Stimulated activated naive CD8-positive, alpha-beta T cell treated with anti-CD3 and anti-CD28 coated beads, Interleukin-15, Interleukin-2, amounts not matched to agents 100 ng/mL and 50 ng/mL, for 24 hours (primary cell): ENCODE data around the gene ETDB.
"Not testable (repeated sequence)": the region's sequence is repeated elsewhere in the genome, so short reads cannot be mapped to it uniquely, and the experiment has no call there.

Source experiments
- H3K27ac Mint-ChIP-seq: one replicate; pipeline ENCODE4 v1.8.0; 2021; ENCODE audit warnings: mild to moderate bottlenecking, mixed read lengths
- H3K27me3 Mint-ChIP-seq: one replicate; pipeline ENCODE4 v1.8.0; 2021; ENCODE audit warnings: mixed read lengths
- H3K36me3 Mint-ChIP-seq: one replicate; pipeline ENCODE4 v1.8.0; 2021; ENCODE audit warnings: low read depth, mixed read lengths
- H3K4me1 Mint-ChIP-seq: one replicate; pipeline ENCODE4 v1.8.0; 2021; ENCODE audit warnings: low read depth, mixed read lengths
- H3K4me3 Mint-ChIP-seq: one replicate; pipeline ENCODE4 v1.8.0; 2021; ENCODE audit warnings: mild to moderate bottlenecking, mixed read lengths
- H3K9me3 Mint-ChIP-seq: one replicate; pipeline ENCODE4 v1.8.0; 2021; ENCODE audit warnings: mixed read lengths

Gene ETDB

GRCh38 chrX:135120056-135120576, at the start of gene ETDB:
Gene ETDB (minus strand): TSS chrX:135120526. CDS start chrX:135119261, 1,265 bp downstream.
- H3K9me3 Mint-ChIP-seq, H3K27ac Mint-ChIP-seq, H3K4me3 Mint-ChIP-seq, H3K36me3 Mint-ChIP-seq, H3K27me3 Mint-ChIP-seq, H3K4me1 Mint-ChIP-seq: not testable (repeated sequence)

- H3K4me1 Mint-ChIP-seq, H3K36me3 Mint-ChIP-seq, H3K4me3 Mint-ChIP-seq, H3K27ac Mint-ChIP-seq, H3K27me3 Mint-ChIP-seq, H3K9me3 Mint-ChIP-seq: not testable (repeated sequence)
Observed at GRCh38 chrX:135169534-135169933, 49.2 kb upstream of the ETDB start.

- Mint-ChIP-seq H3K4me3 (no peak overlapping the region), H3K9me3 (no peaks in the 10 kb centered on the region), H3K36me3 (no peaks in the 10 kb centered on the region), H3K4me1 (peaks cover 4% of the 10 kb centered on the region), H3K27ac (no peak overlapping the region), H3K27me3 (peaks cover 3% of the 10 kb centered on the region)
Observed at GRCh38 chrX:135168486-135168885, 48.2 kb upstream of the ETDB start.

GRCh38 chrX:135154688-135155087, 34.4 kb upstream of the ETDB start:
- not testable (repeated sequence) for H3K36me3 Mint-ChIP-seq, H3K27ac Mint-ChIP-seq, H3K9me3 Mint-ChIP-seq, H3K27me3 Mint-ChIP-seq, H3K4me3 Mint-ChIP-seq, H3K4me1 Mint-ChIP-seq

- not testable (repeated sequence) for H3K36me3 Mint-ChIP-seq
Observed at GRCh38 chrX:135126145-135126544, 5.8 kb upstream of the ETDB start.

GRCh38 chrX:135116064-135116463, 4.3 kb downstream of the ETDB start:
- H3K27ac Mint-ChIP-seq, H3K4me3 Mint-ChIP-seq, H3K27me3 Mint-ChIP-seq, H3K9me3 Mint-ChIP-seq, H3K36me3 Mint-ChIP-seq, H3K4me1 Mint-ChIP-seq: not testable (repeated sequence)

More at GRCh38 chrX:135126145-135126544, 5.8 kb upstream of the ETDB start:
- H3K4me3 Mint-ChIP-seq, H3K4me1 Mint-ChIP-seq, H3K27ac Mint-ChIP-seq, H3K9me3 Mint-ChIP-seq, H3K27me3 Mint-ChIP-seq: not testable (repeated sequence)

GRCh38 chrX:135114392-135114791, 5.9 kb downstream of the ETDB start:
- Mint-ChIP-seq H3K27ac (no peak overlapping the region), H3K4me3 (no peak overlapping the region), H3K9me3 (no peaks in the 10 kb centered on the region), H3K27me3 (peaks cover 13% of the 10 kb centered on the region), H3K4me1 (no peaks in the 10 kb centered on the region), H3K36me3 (no peaks in the 10 kb centered on the region)

- H3K27me3 Mint-ChIP-seq, result peaks cover 22% of the 10 kb centered on the region
- no peaks in the 10 kb centered on the region for H3K9me3 Mint-ChIP-seq
- no peak overlapping the region for H3K27ac Mint-ChIP-seq
- H3K4me1 Mint-ChIP-seq, result no peaks in the 10 kb centered on the region
- no peak overlapping the region for H3K4me3 Mint-ChIP-seq
- H3K36me3 Mint-ChIP-seq, result no peaks in the 10 kb centered on the region
Observed at GRCh38 chrX:135112743-135113142, 7.6 kb downstream of the ETDB start.

GRCh38 chrX:135112096-135112729, 8.1 kb downstream of the ETDB start:
- Mint-ChIP-seq H3K36me3 (no peaks in the 10 kb centered on the region), H3K27ac (no peak overlapping the region), H3K9me3 (no peaks in the 10 kb centered on the region), H3K4me3 (no peak overlapping the region), H3K4me1 (no peaks in the 10 kb centered on the region), H3K27me3 (peaks cover 22% of the 10 kb centered on the region)

GRCh38 chrX:135109554-135109953, 10.8 kb downstream of the ETDB start:
- no peaks in the 10 kb centered on the region for H3K4me1 Mint-ChIP-seq
- H3K27ac Mint-ChIP-seq, result no peak overlapping the region
- peaks cover 22% of the 10 kb centered on the region for H3K27me3 Mint-ChIP-seq
- H3K9me3 Mint-ChIP-seq, result no peaks in the 10 kb centered on the region
- no peaks in the 10 kb centered on the region for H3K36me3 Mint-ChIP-seq
- no peak overlapping the region for H3K4me3 Mint-ChIP-seq

- Mint-ChIP-seq H3K27ac (no peak overlapping the region), H3K4me3 (peak overlapping the region; percentile 65), H3K27me3 (peaks cover 12% of the 10 kb centered on the region), H3K4me1 (peaks cover 3% of the 10 kb centered on the region), H3K9me3 (no peaks in the 10 kb centered on the region), H3K36me3 (no peaks in the 10 kb centered on the region)
Observed at GRCh38 chrX:135099493-135099783, 20.9 kb downstream of the ETDB start.

- not testable (repeated sequence) for H3K9me3 Mint-ChIP-seq, H3K36me3 Mint-ChIP-seq, H3K4me1 Mint-ChIP-seq
- Mint-ChIP-seq H3K27me3 (peaks cover 12% of the 10 kb centered on the region), H3K4me3 (peak overlapping the region; percentile 45), H3K27ac (peak overlapping the region; percentile 52)
Observed at GRCh38 chrX:135097196-135097744, 23.1 kb downstream of the ETDB start.

GRCh38 chrX:135095715-135096114, 24.6 kb downstream of the ETDB start:
- Mint-ChIP-seq H3K27me3 (peaks cover 12% of the 10 kb centered on the region), H3K4me3 (no peak overlapping the region), H3K9me3 (no peaks in the 10 kb centered on the region)

GRCh38 chrX:135094726-135095125, 25.6 kb downstream of the ETDB start:
- peaks cover 8% of the 10 kb centered on the region for H3K27me3 Mint-ChIP-seq
- H3K4me3 Mint-ChIP-seq, result no peak overlapping the region
- no peak overlapping the region for H3K27ac Mint-ChIP-seq
- H3K4me1 Mint-ChIP-seq, result peaks cover 3% of the 10 kb centered on the region
- no peaks in the 10 kb centered on the region for H3K36me3 Mint-ChIP-seq
- no peaks in the 10 kb centered on the region for H3K9me3 Mint-ChIP-seq

More at GRCh38 chrX:135095715-135096114, 24.6 kb downstream of the ETDB start:
- H3K27ac Mint-ChIP-seq, result no peak overlapping the region
- H3K36me3 Mint-ChIP-seq, result no peaks in the 10 kb centered on the region
- H3K4me1 Mint-ChIP-seq, result peaks cover 3% of the 10 kb centered on the region

GRCh38 chrX:135089126-135089525, 31.2 kb downstream of the ETDB start:
- Mint-ChIP-seq H3K27me3 (no peaks in the 10 kb centered on the region), H3K27ac (no peak overlapping the region), H3K36me3 (no peaks in the 10 kb centered on the region), H3K4me1 (peaks cover 3% of the 10 kb centered on the region), H3K4me3 (no peak overlapping the region), H3K9me3 (no peaks in the 10 kb centered on the region)

GRCh38 chrX:135087867-135088266, 32.5 kb downstream of the ETDB start:
- Mint-ChIP-seq H3K9me3 (no peaks in the 10 kb centered on the region), H3K36me3 (no peaks in the 10 kb centered on the region), H3K27ac (no peak overlapping the region), H3K4me3 (no peak overlapping the region), H3K27me3 (no peaks in the 10 kb centered on the region), H3K4me1 (peaks cover 3% of the 10 kb centered on the region)
